ENCODE data around the gene PDE10A.

The PDE10A gene

GRCh38 chr6:165584541-165584940 lies 78.5 kb downstream of the PDE10A start:
- no peak overlapping the region for H3K4me3 ChIP-seq (ENCODE audit: low read depth, low read length)
- TF ChIP-seq, protein P1, sequence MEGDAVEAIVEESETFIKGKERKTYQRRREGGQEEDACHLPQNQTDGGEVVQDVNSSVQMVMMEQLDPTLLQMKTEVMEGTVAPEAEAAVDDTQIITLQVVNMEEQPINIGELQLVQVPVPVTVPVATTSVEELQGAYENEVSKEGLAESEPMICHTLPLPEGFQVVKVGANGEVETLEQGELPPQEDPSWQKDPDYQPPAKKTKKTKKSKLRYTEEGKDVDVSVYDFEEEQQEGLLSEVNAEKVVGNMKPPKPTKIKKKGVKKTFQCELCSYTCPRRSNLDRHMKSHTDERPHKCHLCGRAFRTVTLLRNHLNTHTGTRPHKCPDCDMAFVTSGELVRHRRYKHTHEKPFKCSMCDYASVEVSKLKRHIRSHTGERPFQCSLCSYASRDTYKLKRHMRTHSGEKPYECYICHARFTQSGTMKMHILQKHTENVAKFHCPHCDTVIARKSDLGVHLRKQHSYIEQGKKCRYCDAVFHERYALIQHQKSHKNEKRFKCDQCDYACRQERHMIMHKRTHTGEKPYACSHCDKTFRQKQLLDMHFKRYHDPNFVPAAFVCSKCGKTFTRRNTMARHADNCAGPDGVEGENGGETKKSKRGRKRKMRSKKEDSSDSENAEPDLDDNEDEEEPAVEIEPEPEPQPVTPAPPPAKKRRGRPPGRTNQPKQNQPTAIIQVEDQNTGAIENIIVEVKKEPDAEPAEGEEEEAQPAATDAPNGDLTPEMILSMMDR (IDR thresholded peaks at IDR 0.05; ENCODE audit: control insufficient read depth, extremely low read depth, insufficient read depth), result no peak
- no peak for DNase-seq (ENCODE audit: low read depth)

GRCh38 chr6:165581678-165582077 lies 81.4 kb downstream of the PDE10A start:
- DNase-seq (ENCODE audit: low read depth), result no peak
- H3K4me3 ChIP-seq (ENCODE audit: low read depth, low read length), result no peak overlapping the region
- TF ChIP-seq, protein P1 (IDR thresholded peaks at IDR 0.05; ENCODE audit: control insufficient read depth, extremely low read depth, insufficient read depth), result no peak

DNA sequence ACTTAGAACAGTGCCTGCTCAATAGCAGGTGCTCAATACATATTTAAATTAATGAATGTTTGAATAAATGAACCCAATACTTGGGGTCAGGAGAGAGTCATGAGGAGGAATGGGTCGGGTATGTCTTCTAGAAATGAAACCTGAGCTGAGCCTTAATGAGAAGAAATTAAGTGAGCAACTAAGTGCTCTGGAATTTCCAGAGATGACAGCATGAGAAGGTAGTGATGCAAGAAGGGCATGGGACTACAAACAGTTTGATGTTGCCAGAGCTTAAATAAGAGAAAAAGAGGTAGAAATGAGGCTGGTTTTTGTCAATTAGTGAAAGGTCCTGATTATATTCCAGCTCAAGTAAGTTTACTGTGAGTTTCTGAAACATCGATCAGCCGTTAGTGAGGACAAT lies 82.9 kb downstream of the PDE10A start:
- TF ChIP-seq, protein P1 (IDR thresholded peaks at IDR 0.05; ENCODE audit: control insufficient read depth, extremely low read depth, insufficient read depth), result no peak
- no peak for DNase-seq (ENCODE audit: low read depth)
- no peak overlapping the region for H3K4me3 ChIP-seq (ENCODE audit: low read depth, low read length)

GRCh38 chr6:165579151-165579550 lies 83.9 kb downstream of the PDE10A start:
- TF ChIP-seq, protein P1 (IDR thresholded peaks at IDR 0.05; ENCODE audit: control insufficient read depth, extremely low read depth, insufficient read depth), result no peak
- no peak for DNase-seq (ENCODE audit: low read depth)
- no peak overlapping the region for H3K4me3 ChIP-seq (ENCODE audit: low read depth, low read length)

- no peak for DNase-seq (ENCODE audit: low read depth)
- H3K4me3 ChIP-seq (ENCODE audit: low read depth, low read length), result no peak overlapping the region
- TF ChIP-seq, protein P1 (IDR thresholded peaks at IDR 0.05; ENCODE audit: control insufficient read depth, extremely low read depth, insufficient read depth), result no peak
Measured at GRCh38 chr6:165577556-165577955, 85.5 kb downstream of the PDE10A start.

GRCh38 chr6:165575158-165575549 lies 87.9 kb downstream of the PDE10A start:
- TF ChIP-seq, protein P1 (IDR thresholded peaks at IDR 0.05; ENCODE audit: control insufficient read depth, extremely low read depth, insufficient read depth), result no peak
- H3K4me3 ChIP-seq (ENCODE audit: low read depth, low read length), result no peak overlapping the region
- DNase-seq (ENCODE audit: low read depth), result no peak

Measured in LNCaP clone FGC (cell line).